GM19372 (cell line): ENCODE results near the gene TPK1.

ENCODE experiments used
- ATAC-seq: cut with Tn5 transposase; IDR thresholded peaks from one replicate; pipeline ENCODE4 v1.9.1; 2021; ENCODE audit warnings: mild to moderate bottlenecking, low read depth, moderate library complexity; ENCODE audit not compliant: unreplicated experiment

Gene TPK1

GRCh38 chr7:144835652-144836544 lies at the start of gene TPK1:
Gene TPK1, minus strand, starts transcription at chr7:144836053. Its CDS starts 451 bp downstream, at chr7:144835602.
- peak; percentile 84 for ATAC-seq

GRCh38 chr7:144885478-144885877 lies 49.6 kb upstream of the TPK1 start:
- ATAC-seq: no peak

DNA sequence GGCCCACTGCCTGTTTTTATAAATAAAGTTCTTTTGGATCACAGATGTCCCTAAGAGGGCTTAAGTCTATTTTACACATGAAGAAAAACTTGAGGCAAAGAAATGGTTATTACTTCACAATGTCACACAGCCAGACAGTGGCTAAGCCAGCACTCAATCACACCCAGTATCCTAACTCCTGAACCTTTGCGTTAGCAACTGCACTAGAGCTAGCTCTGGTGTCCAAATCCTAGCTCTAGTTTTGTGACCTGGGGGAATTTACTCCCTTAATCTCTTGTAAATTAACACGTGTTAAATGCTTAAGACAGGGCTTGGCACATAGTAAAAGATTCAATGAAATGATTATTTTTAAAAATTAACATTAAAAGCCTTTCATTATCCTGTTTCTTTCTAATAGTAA lies 49.0 kb upstream of the TPK1 start:
- no peak for ATAC-seq

- ATAC-seq: no peak
Measured at GRCh38 chr7:144873316-144873845, 37.5 kb upstream of the TPK1 start.

DNA sequence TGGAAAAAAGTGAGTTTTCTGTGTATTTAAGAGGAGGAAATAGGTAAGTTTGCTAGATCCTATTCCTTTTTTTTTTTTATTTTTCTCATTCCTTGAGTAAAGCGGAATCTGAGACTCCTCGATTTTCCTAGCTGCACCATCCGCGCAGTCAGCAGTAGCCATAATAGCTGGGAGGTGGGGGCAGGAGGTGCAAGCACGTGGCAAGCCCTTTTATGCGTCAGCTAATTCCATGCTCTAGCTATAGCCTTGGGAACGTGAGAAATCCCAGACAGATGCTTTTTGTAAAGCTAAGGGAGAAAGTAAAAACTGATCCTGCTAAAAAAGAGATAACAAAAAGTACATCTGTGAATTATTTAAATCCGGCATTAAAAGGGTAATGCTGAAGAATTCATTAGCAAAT lies 33.2 kb upstream of the TPK1 start:
- ATAC-seq: no peak

- ATAC-seq: no peak
Measured at GRCh38 chr7:144866189-144866588, 30.3 kb upstream of the TPK1 start.

GRCh38 chr7:144863320-144863647 lies 27.4 kb upstream of the TPK1 start:
- no peak for ATAC-seq

GRCh38 chr7:144862612-144863319 lies 26.9 kb upstream of the TPK1 start:
- no peak for ATAC-seq

- no peak for ATAC-seq
Measured at GRCh38 chr7:144859739-144860138, 23.9 kb upstream of the TPK1 start.

- no peak for ATAC-seq
Measured at GRCh38 chr7:144857463-144857862, 21.6 kb upstream of the TPK1 start.

DNA sequence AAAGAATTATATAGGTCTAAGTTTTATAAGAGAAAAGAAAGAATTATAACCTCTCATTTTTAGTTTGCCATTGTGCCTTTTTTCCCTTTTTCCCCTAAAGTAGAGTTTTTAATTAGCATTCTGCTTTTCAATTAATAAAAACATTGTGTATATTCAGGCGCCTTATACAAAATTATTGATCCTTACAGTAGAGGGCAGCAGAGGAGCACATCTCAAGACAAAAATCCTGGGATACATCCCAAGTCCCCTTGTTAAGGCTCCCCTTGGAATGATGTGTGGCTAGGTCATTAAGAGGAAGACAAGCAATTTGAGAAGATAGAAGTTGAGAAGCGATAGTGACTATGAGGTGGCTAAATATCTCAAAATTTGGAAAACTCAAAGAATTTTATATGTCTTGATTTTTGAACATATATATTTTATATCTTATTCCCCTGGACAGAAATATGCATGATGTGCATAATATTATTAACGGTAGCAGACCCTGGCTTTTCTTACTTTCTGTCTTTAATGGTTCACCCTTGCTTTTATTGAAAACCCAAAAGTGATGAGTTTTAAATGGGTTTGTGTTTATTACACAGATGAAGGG lies 19.1 kb upstream of the TPK1 start:
- ATAC-seq: no peak

- no peak for ATAC-seq
Measured at GRCh38 chr7:144853542-144853941, 17.7 kb upstream of the TPK1 start.

- no peak for ATAC-seq
Measured at GRCh38 chr7:144848078-144848477, 12.2 kb upstream of the TPK1 start.

DNA sequence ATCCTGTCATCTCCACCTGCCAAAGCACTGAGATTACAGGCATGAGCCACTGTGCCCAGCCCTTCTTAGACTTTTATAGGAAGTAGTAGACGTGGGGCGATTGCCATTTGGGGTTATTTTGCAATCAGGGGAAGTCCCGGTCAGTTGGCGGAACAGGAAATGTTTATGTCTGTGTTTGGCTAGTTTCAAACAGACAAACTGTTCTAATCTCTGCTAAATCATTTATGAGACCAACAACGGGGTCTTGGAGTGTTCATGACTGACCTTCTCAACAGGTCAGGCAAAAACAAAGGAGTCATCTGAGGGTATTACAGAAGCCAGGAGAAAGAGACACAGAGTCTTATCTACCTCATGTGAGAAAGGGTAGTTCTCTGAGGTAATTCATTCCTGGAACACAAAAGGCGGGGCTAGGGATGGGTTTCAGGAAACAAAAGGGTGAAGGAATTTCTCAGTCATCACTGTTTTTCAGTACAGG lies 6.6 kb upstream of the TPK1 start:
- peak; percentile 93 for ATAC-seq

DNA sequence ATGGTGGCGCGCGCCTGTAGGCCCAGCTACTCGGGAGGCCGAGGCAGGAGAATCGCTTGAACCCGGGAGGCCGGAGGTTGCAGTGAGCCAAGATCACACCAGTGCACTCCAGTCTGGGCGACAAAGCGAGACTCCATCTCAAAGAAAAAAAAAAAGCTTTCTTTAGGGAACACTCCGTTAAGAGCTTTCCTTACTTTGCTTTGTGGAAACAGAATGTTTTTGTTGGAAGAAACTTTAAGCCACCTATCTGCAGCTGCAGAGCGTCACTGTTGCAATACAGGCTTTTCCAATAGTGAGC lies 641 bp upstream of the TPK1 start:
- no peak for ATAC-seq

- peak; percentile 23 for ATAC-seq
Measured at GRCh38 chr7:144835155-144835611, 670 bp downstream of the TPK1 start.

DNA sequence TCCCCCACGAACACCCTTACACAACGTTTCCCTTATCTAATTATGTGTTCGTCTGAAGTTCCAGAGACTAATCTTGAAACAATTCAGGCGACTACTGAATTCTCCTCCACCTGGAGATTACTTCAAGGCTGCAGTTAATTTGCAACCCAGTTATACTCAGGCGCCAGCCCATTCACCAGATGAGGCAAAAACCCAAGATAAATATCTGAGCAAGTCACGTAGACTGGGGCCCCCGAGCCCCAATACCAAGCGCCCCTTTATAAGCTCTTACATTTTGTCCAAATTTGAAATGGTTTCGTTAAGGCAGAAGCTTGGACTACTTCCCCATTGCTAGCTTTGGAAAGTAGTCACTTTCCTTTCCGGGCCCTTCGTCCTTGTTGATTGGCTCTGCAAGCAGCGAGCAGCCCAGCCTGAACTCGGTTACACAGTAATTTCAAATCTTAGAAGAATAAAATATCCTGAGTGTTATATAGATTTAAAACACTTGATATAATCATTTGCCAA lies 1.2 kb downstream of the TPK1 start:
- peak; percentile 26 for ATAC-seq

- ATAC-seq: no peak
Measured at GRCh38 chr7:144830811-144831210, 5.0 kb downstream of the TPK1 start.

- ATAC-seq: no peak
Measured at GRCh38 chr7:144830024-144830785, 5.6 kb downstream of the TPK1 start.

GRCh38 chr7:144827621-144828020 lies 8.2 kb downstream of the TPK1 start:
- ATAC-seq: no peak
